Stimulated activated CD4-positive, alpha-beta T cell treated with anti-CD3 and anti-CD28 coated beads, Interleukin-15, amount 100 ng/mL, for 1 hour (primary cell): ENCODE results near the gene GATAD2B.

ENCODE experiments used
- DNase-seq, 2 donors: peaks; one replicate each; pipeline ENCODE4 v3.0.0-alpha.2; 2020; ENCODE audit warnings: low read depth in 1 of 2, low spot score in 1 of 2

GATAD2B gene

GRCh38 chr1:153763365-153764225 is 159.2 kb downstream of the GATAD2B start:
- DNase-seq, result no peak

- DNase-seq, result no peak
Measured at GRCh38 chr1:153760440-153760839, 162.3 kb downstream of the GATAD2B start.
